GM12878 (cell line): ENCODE results near the gene KTN1. TPM values are rescaled to one million over a fixed set of nuclear protein-coding genes. Genes with fewer than 3 reads are reported as not detected.

ENCODE experiments used
- ATAC-seq: fragments of 200-7000 bp; cut with Tn5 transposase; 3 replicates; pipeline ENCODE4 v1.9.1; 2020; ENCODE audit warnings: mild to moderate bottlenecking, moderate library complexity
- BruUV-seq: library from RNA; stranded (reverse); fragments of 400-500 nt; replicated peaks from 2 replicates; lab custom pipeline; 2021; lab: Mats Ljungman, UMichigan
- CTCF ChIA-PET: fragments of 300-600 bp; sonication (Branson Sonifier 250); formaldehyde crosslinking; extraction: SDS; loops from one replicate; lab custom pipeline; 2021; ENCODE audit warnings: inconsistent platforms; lab: Yijun Ruan, JAX
- POLR2A ChIA-PET: fragments of 350-600 bp; formaldehyde crosslinking; extraction: SDS; loops from one replicate; lab custom pipeline; 2021; ENCODE audit warnings: inconsistent platforms; lab: Charles Lee
- RAD21 ChIA-PET: fragments of 300-600 bp; sonication (Branson Sonifier 250); formaldehyde crosslinking; loops from one replicate; lab custom pipeline; 2023; ENCODE audit warnings: antibody characterized with exemption; ENCODE audit not compliant: unreplicated experiment; lab: Charles Lee
- SMC1A ChIA-PET: fragments of 300-600 bp; sonication (Branson Sonifier 250); formaldehyde crosslinking; loops from one replicate; lab custom pipeline; 2023; ENCODE audit not compliant: unreplicated experiment, uncharacterized antibody; lab: Charles Lee
- DNase-seq: peaks from one replicate; pipeline ENCODE4 v3.0.0-alpha.2; 2011; ENCODE audit warnings: low read depth, low spot score
- FAIRE-seq: peaks from 3 replicates; lab custom pipeline; 2011; peaks lifted over from hg19 to GRCh38; lab: Jason Lieb, UNC
- H2AFZ ChIP-seq: 2 replicates; pipeline ENCODE4 v1.6.0; 2011; ENCODE audit warnings: low read depth, low read length, control low read depth; ENCODE audit not compliant: control insufficient read depth
- H3K27ac ChIP-seq: 2 replicates; pipeline ENCODE4 v1.5.1; 2011; ENCODE audit warnings: control low read depth; ENCODE audit not compliant: control insufficient read depth, insufficient read depth
- H3K27me3 ChIP-seq, 2 experiments: replicated peaks in 1 of 2; 2 replicates each; pipeline versions ENCODE4 v1.6.0 to v1.6.1; 2011; ENCODE audit warnings: low read length in 1 of 2; ENCODE audit not compliant: control insufficient read depth in 2 of 2, insufficient read depth in 2 of 2
- H3K36me3 ChIP-seq, 2 experiments: 2 replicates each; pipeline ENCODE4 v1.5.1; 2011; ENCODE audit warnings: low read length in 1 of 2; ENCODE audit not compliant: control insufficient read depth in 2 of 2, insufficient read depth in 2 of 2
- H3K4me1 ChIP-seq: 2 replicates; pipeline ENCODE4 v1.6.1; 2011; ENCODE audit warnings: mild to moderate bottlenecking, low read length, moderate library complexity, mixed read lengths; ENCODE audit not compliant: control insufficient read depth, insufficient read depth
- H3K4me2 ChIP-seq: 2 replicates; pipeline ENCODE4 v1.6.0; 2011; ENCODE audit warnings: control low read depth; ENCODE audit not compliant: control insufficient read depth, insufficient read depth
- H3K4me3 ChIP-seq: fragments of 200-600 bp; sonication (generic); 2 replicates; pipeline ENCODE4 v1.5.1; 2016
- H3K79me2 ChIP-seq: 2 replicates; pipeline ENCODE4 v1.6.0; 2011; ENCODE audit warnings: low read length; ENCODE audit not compliant: control insufficient read depth, insufficient read depth
- H3K9ac ChIP-seq: 2 replicates; pipeline ENCODE4 v1.8.0; 2011; ENCODE audit warnings: low read length, control low read depth, mixed read lengths; ENCODE audit not compliant: control insufficient read depth, insufficient read depth
- H3K9me3 ChIP-seq: replicated peaks from 3 replicates; pipeline ENCODE4 v1.5.1; 2011; ENCODE audit warnings: mild to moderate bottlenecking, low read length; ENCODE audit not compliant: control insufficient read depth, insufficient read depth
- H4K20me1 ChIP-seq: 2 replicates; pipeline ENCODE4 v1.6.0; 2011; ENCODE audit not compliant: control insufficient read depth, insufficient read depth
- CREB1 ChIP-seq: IDR thresholded peaks from 2 replicates; pipeline ENCODE4 v1.6.1; 2012; ENCODE audit warnings: low read depth, mild to moderate bottlenecking, inconsistent platforms
- ELK1 ChIP-seq: IDR thresholded peaks from 2 replicates; pipeline ENCODE4 v1.6.1; 2012; ENCODE audit warnings: low read depth, low read length, improper control_type of control experiment
- IKZF2 ChIP-seq, 2 experiments: fragments of 450-650 bp; IDR thresholded peaks; 2 replicates each; pipeline ENCODE4 v1.6.1; 2017; ENCODE audit warnings: mild to moderate bottlenecking in 2 of 2, moderate library complexity in 2 of 2
- JUNB ChIP-seq: IDR thresholded peaks from 2 replicates; pipeline ENCODE4 v1.6.1; 2016; ENCODE audit warnings: antibody characterized with exemption, mild to moderate bottlenecking
- JUND ChIP-seq: IDR thresholded peaks from 2 replicates; pipeline ENCODE4 v1.6.1; 2012; ENCODE audit warnings: low read depth, mild to moderate bottlenecking, low read length, improper control_type of control experiment, moderate library complexity
- LARP7 ChIP-seq: fragments of 450-650 bp; IDR thresholded peaks from 2 replicates; pipeline ENCODE4 v1.6.1; 2017; ENCODE audit warnings: mild to moderate bottlenecking
- PML ChIP-seq: IDR thresholded peaks from 2 replicates; pipeline ENCODE4 v1.6.1; 2012; ENCODE audit warnings: low read length, inconsistent platforms
- TARDBP ChIP-seq: IDR thresholded peaks from 2 replicates; pipeline ENCODE4 v1.6.1; 2016; ENCODE audit warnings: borderline replicate concordance
- TCF12 ChIP-seq: IDR thresholded peaks from 2 replicates; pipeline ENCODE4 v1.6.1; 2011; ENCODE audit warnings: low read depth, mild to moderate bottlenecking, low read length
- TCF3 ChIP-seq: IDR thresholded peaks from 2 replicates; pipeline ENCODE4 v1.6.1; 2012; ENCODE audit warnings: low read depth, mild to moderate bottlenecking, low read length, borderline replicate concordance; ENCODE audit not compliant: insufficient read depth
- YBX1 ChIP-seq: fragments of 450-650 bp; IDR thresholded peaks from 2 replicates; pipeline ENCODE4 v1.6.1; 2016; ENCODE audit warnings: antibody characterized with exemption
- YY1 ChIP-seq: IDR thresholded peaks from 2 replicates; pipeline ENCODE4 v1.6.1; 2011; ENCODE audit warnings: low read depth, mild to moderate bottlenecking, low read length
- ZBTB33 ChIP-seq: fragments of 450-650 bp; IDR thresholded peaks from 2 replicates; pipeline ENCODE4 v1.6.1; 2017; ENCODE audit warnings: mild to moderate bottlenecking
- WGBS: methylation state at CpG from one replicate; pipeline ENCODE4 v1.1.6; 2016; ENCODE audit warnings: low lambda C conversion rate; ENCODE audit not compliant: insufficient replicate concordance, insufficient coverage; ENCODE audit errors: missing lambda C conversion rate; 5-methylcytosine and 5-hydroxymethylcytosine counted together
- in situ Hi-C: fragments of 300-500 bp; cut with MboI; formaldehyde crosslinking; loops from 9 replicates; pipeline ENCODE4 v1.14.3; 2018; ENCODE audit warnings: mixed read lengths
- intact Hi-C: fragments of 100-400 bp; cut with micrococcal nuclease; formaldehyde crosslinking; loops from one replicate; pipeline ENCODE4 v1.14.2; 2022; ENCODE audit not compliant: unreplicated experiment
- polyA plus RNA-seq, 11 experiments: library from polyadenylated mRNA; depleted of rRNA in 4 of 11; unstranded in 6 of 11; stranded (reverse) in 5 of 11; fragments of >200 nt; fragmentation: Nextera tagmentation in 4 of 11; fragmentation: Illumina TruSeq in 1 of 11; extraction: Ambion mirVana in 4 of 11; extraction: Trizol in 1 of 11; gene quantifications; 1 replicate in 1 of 11; 2 replicates in 10 of 11; pipeline versions ENCODE4 v1.2.1 to v1.2.3, GENCODE V29; 2011 to 2016; ENCODE audit warnings: inconsistent platforms in 2 of 11, missing spikeins in 2 of 11, low read depth in 1 of 11
- total RNA-seq, 4 experiments: library from RNA; depleted of rRNA in 3 of 4; stranded (reverse); fragments of >200 nt in 3 of 4; fragmentation: Illumina TruSeq in 1 of 4; extraction: Trizol in 1 of 4; gene quantifications; 2 replicates each; pipeline versions ENCODE4 v1.2.1 to v1.2.3, GENCODE V29; 2013 to 2021

Gene KTN1
- total and polyA plus RNA-seq, 10 of the 15 experiments (the other 5 are each of a cell fraction or from before 2014, with no cell fraction given), result 50.6 to 154 (median 84.2) TPM

- no peak overlapping the region for H3K9ac ChIP-seq
- H4K20me1 ChIP-seq, result no peaks in the 10 kb centered on the region
- 91% methylated on average over 7 of the region's 7 CpGs for WGBS
- H3K4me3 ChIP-seq, result no peak overlapping the region
- RAD21 ChIA-PET, result interaction anchor here (0.8 kb wide), 2 partner anchors 9 to 27 kb away, joined by 3 read pairs; no protein-coding TSS in a partner anchor
- intact Hi-C loops, result no loop called here
- POLR2A ChIA-PET, result interaction anchor here (0.8 kb wide), 1 partner anchor 13 kb away, joined by 3 read pairs; no protein-coding TSS in a partner anchor
- H3K79me2 ChIP-seq, result peaks cover 7% of the 10 kb centered on the region
- no peaks in the 10 kb centered on the region for H3K27me3 ChIP-seq
- no peak overlapping the region for H3K27ac ChIP-seq
- no peak for FAIRE-seq
- TF ChIP-seq YBX1 (no peak), TCF12 (no peak), TARDBP (no peak), YY1 (no peak), CREB1 (no peak), JUNB (no peak), ZBTB33 (no peak), IKZF2 (IDR thresholded peaks at IDR 0.05) (no peak), PML (no peak), TCF3 (no peak), JUND (no peak), ELK1 (no peak), LARP7 (no peak)
- H3K9me3 ChIP-seq, result no peaks in the 10 kb centered on the region
- peaks cover 13% of the 10 kb centered on the region for H3K4me1 ChIP-seq
- SMC1A ChIA-PET, result interaction anchor here (0.8 to 1.4 kb wide), 3 partner anchors 12 to 33 kb away, joined by 3 to 5 read pairs (median 3); no protein-coding TSS in a partner anchor
- no peak overlapping the region for H2AFZ ChIP-seq
- CTCF ChIA-PET, result interaction anchor here (1.4 kb wide), 1 partner anchor 408 kb away, joined by 3 read pairs; no protein-coding TSS in a partner anchor
- H3K4me2 ChIP-seq, result no peak overlapping the region
- H3K36me3 ChIP-seq, result no peaks in the 10 kb centered on the region
- in situ Hi-C loops, result no loop called here
- no peak for DNase-seq
- no TSS peak for BruUV-seq
- no peak for ATAC-seq
These were observed 5.0 kb upstream of the KTN1 start for GRCh38 chr14:55574988-55575387.
